ENCODE results near the gene RASA2.

RASA2 gene

GRCh38 chr3:141648055-141648910 lies 161.5 kb downstream of the RASA2 start:
- intact Hi-C loops (cut with micrococcal nuclease), result no loop called here
- H3K27ac Mint-ChIP-seq, result no peak overlapping the region
- no peak overlapping the region for H3K4me3 Mint-ChIP-seq
- peaks cover 19% of the 10 kb centered on the region for H3K4me1 Mint-ChIP-seq (ENCODE audit: low read depth)
- no peaks in the 10 kb centered on the region for H3K27me3 Mint-ChIP-seq
- H3K36me3 Mint-ChIP-seq (ENCODE audit: low read depth), result no peaks in the 10 kb centered on the region
- no peaks in the 10 kb centered on the region for H3K9me3 Mint-ChIP-seq

GRCh38 chr3:141649871-141650270 lies 163.0 kb downstream of the RASA2 start:
- no peaks in the 10 kb centered on the region for H3K36me3 Mint-ChIP-seq (ENCODE audit: low read depth)
- no peaks in the 10 kb centered on the region for H3K27me3 Mint-ChIP-seq
- H3K4me3 Mint-ChIP-seq, result no peak overlapping the region
- intact Hi-C loops (cut with micrococcal nuclease), result no loop called here
- H3K9me3 Mint-ChIP-seq, result no peaks in the 10 kb centered on the region
- H3K27ac Mint-ChIP-seq, result no peak overlapping the region
- H3K4me1 Mint-ChIP-seq (ENCODE audit: low read depth), result peaks cover 16% of the 10 kb centered on the region

GRCh38 chr3:141650783-141651182 lies 164.0 kb downstream of the RASA2 start:
- intact Hi-C loops (cut with micrococcal nuclease), result no loop called here
- no peaks in the 10 kb centered on the region for H3K27me3 Mint-ChIP-seq
- H3K9me3 Mint-ChIP-seq, result no peaks in the 10 kb centered on the region
- H3K27ac Mint-ChIP-seq, result no peak overlapping the region
- no peak overlapping the region for H3K4me3 Mint-ChIP-seq
- H3K36me3 Mint-ChIP-seq (ENCODE audit: low read depth), result no peaks in the 10 kb centered on the region
- peaks cover 14% of the 10 kb centered on the region for H3K4me1 Mint-ChIP-seq (ENCODE audit: low read depth)

- no peaks in the 10 kb centered on the region for H3K9me3 Mint-ChIP-seq
- no peak overlapping the region for H3K4me3 Mint-ChIP-seq
- no peaks in the 10 kb centered on the region for H3K27me3 Mint-ChIP-seq
- intact Hi-C loops (cut with micrococcal nuclease), result no loop called here
- H3K27ac Mint-ChIP-seq, result no peak overlapping the region
- H3K36me3 Mint-ChIP-seq (ENCODE audit: low read depth), result no peaks in the 10 kb centered on the region
- peaks cover 18% of the 10 kb centered on the region for H3K4me1 Mint-ChIP-seq (ENCODE audit: low read depth)
Observed at GRCh38 chr3:141651409-141651808, 164.6 kb downstream of the RASA2 start.

GRCh38 chr3:141652349-141652748 lies 165.5 kb downstream of the RASA2 start:
- no peaks in the 10 kb centered on the region for H3K36me3 Mint-ChIP-seq (ENCODE audit: low read depth)
- no peaks in the 10 kb centered on the region for H3K27me3 Mint-ChIP-seq
- H3K9me3 Mint-ChIP-seq, result no peaks in the 10 kb centered on the region
- peaks cover 16% of the 10 kb centered on the region for H3K4me1 Mint-ChIP-seq (ENCODE audit: low read depth)
- H3K27ac Mint-ChIP-seq, result no peak overlapping the region
- H3K4me3 Mint-ChIP-seq, result no peak overlapping the region
- intact Hi-C loops (cut with micrococcal nuclease), result no loop called here

GRCh38 chr3:141653847-141654246 lies 167.0 kb downstream of the RASA2 start:
- peaks cover 22% of the 10 kb centered on the region for H3K4me1 Mint-ChIP-seq (ENCODE audit: low read depth)
- no peaks in the 10 kb centered on the region for H3K9me3 Mint-ChIP-seq
- H3K4me3 Mint-ChIP-seq, result no peak overlapping the region
- no peak overlapping the region for H3K27ac Mint-ChIP-seq
- no peaks in the 10 kb centered on the region for H3K36me3 Mint-ChIP-seq (ENCODE audit: low read depth)
- intact Hi-C loops (cut with micrococcal nuclease), result no loop called here
- peaks cover 3% of the 10 kb centered on the region for H3K27me3 Mint-ChIP-seq

- Mint-ChIP-seq H3K4me3 (no peak overlapping the region), H3K27ac (no peak overlapping the region), H3K4me1 (ENCODE audit: low read depth) (peaks cover 41% of the 10 kb centered on the region), H3K27me3 (peaks cover 17% of the 10 kb centered on the region), H3K9me3 (no peaks in the 10 kb centered on the region), H3K36me3 (ENCODE audit: low read depth) (no peaks in the 10 kb centered on the region)
- intact Hi-C loops (cut with micrococcal nuclease), result loop anchor here (5.0 kb wide), 1 partner anchor 36 kb away; no protein-coding TSS in a partner anchor
Observed at GRCh38 chr3:141655801-141656200, 169.0 kb downstream of the RASA2 start.

GRCh38 chr3:141656771-141657170 lies 169.9 kb downstream of the RASA2 start:
- H3K4me3 Mint-ChIP-seq, result no peak overlapping the region
- H3K9me3 Mint-ChIP-seq, result no peaks in the 10 kb centered on the region
- no peaks in the 10 kb centered on the region for H3K36me3 Mint-ChIP-seq (ENCODE audit: low read depth)
- no peak overlapping the region for H3K27ac Mint-ChIP-seq
- intact Hi-C loops (cut with micrococcal nuclease), result loop anchor here (5.0 kb wide), 1 partner anchor 36 kb away; no protein-coding TSS in a partner anchor
- peaks cover 37% of the 10 kb centered on the region for H3K4me1 Mint-ChIP-seq (ENCODE audit: low read depth)
- H3K27me3 Mint-ChIP-seq, result peaks cover 20% of the 10 kb centered on the region

- no peak overlapping the region for H3K4me3 Mint-ChIP-seq
- intact Hi-C loops (cut with micrococcal nuclease), result loop anchor here (5.0 kb wide), 1 partner anchor 35 kb away; no protein-coding TSS in a partner anchor
- H3K27ac Mint-ChIP-seq, result no peak overlapping the region
- H3K36me3 Mint-ChIP-seq (ENCODE audit: low read depth), result no peaks in the 10 kb centered on the region
- peaks cover 20% of the 10 kb centered on the region for H3K27me3 Mint-ChIP-seq
- H3K4me1 Mint-ChIP-seq (ENCODE audit: low read depth), result peaks cover 34% of the 10 kb centered on the region
- H3K9me3 Mint-ChIP-seq, result no peaks in the 10 kb centered on the region
Observed at GRCh38 chr3:141657516-141657915, 170.7 kb downstream of the RASA2 start.

- no peaks in the 10 kb centered on the region for H3K36me3 Mint-ChIP-seq (ENCODE audit: low read depth)
- H3K27ac Mint-ChIP-seq, result peak overlapping the region; percentile 52
- peaks cover 20% of the 10 kb centered on the region for H3K27me3 Mint-ChIP-seq
- H3K9me3 Mint-ChIP-seq, result peaks cover 2% of the 10 kb centered on the region
- peak overlapping the region; percentile 82 for H3K4me3 Mint-ChIP-seq
- H3K4me1 Mint-ChIP-seq (ENCODE audit: low read depth), result peaks cover 34% of the 10 kb centered on the region
- intact Hi-C loops (cut with micrococcal nuclease), result loop anchor here (5.0 kb wide), 1 partner anchor 32 kb away; no protein-coding TSS in a partner anchor
Observed at GRCh38 chr3:141659821-141660613, 173.2 kb downstream of the RASA2 start.

- peaks cover 34% of the 10 kb centered on the region for H3K4me1 Mint-ChIP-seq (ENCODE audit: low read depth)
- peak overlapping the region; percentile 82 for H3K4me3 Mint-ChIP-seq
- peaks cover 20% of the 10 kb centered on the region for H3K27me3 Mint-ChIP-seq
- H3K9me3 Mint-ChIP-seq, result peaks cover 8% of the 10 kb centered on the region
- no peaks in the 10 kb centered on the region for H3K36me3 Mint-ChIP-seq (ENCODE audit: low read depth)
- no peak overlapping the region for H3K27ac Mint-ChIP-seq
- intact Hi-C loops (cut with micrococcal nuclease), result no loop called here
Observed at GRCh38 chr3:141660614-141660947, 173.8 kb downstream of the RASA2 start.

- Mint-ChIP-seq H3K36me3 (ENCODE audit: low read depth) (no peaks in the 10 kb centered on the region), H3K4me3 (no peak overlapping the region), H3K27ac (no peak overlapping the region), H3K27me3 (peaks cover 20% of the 10 kb centered on the region), H3K9me3 (peaks cover 9% of the 10 kb centered on the region), H3K4me1 (ENCODE audit: low read depth) (peaks cover 26% of the 10 kb centered on the region)
- intact Hi-C loops (cut with micrococcal nuclease), result no loop called here
Observed at GRCh38 chr3:141661229-141662196, 174.7 kb downstream of the RASA2 start.

- peaks cover 15% of the 10 kb centered on the region for H3K27me3 Mint-ChIP-seq
- no peak overlapping the region for H3K4me3 Mint-ChIP-seq
- peaks cover 6% of the 10 kb centered on the region for H3K36me3 Mint-ChIP-seq (ENCODE audit: low read depth)
- H3K9me3 Mint-ChIP-seq, result peaks cover 17% of the 10 kb centered on the region
- intact Hi-C loops (cut with micrococcal nuclease), result no loop called here
- peaks cover 17% of the 10 kb centered on the region for H3K4me1 Mint-ChIP-seq (ENCODE audit: low read depth)
- no peak overlapping the region for H3K27ac Mint-ChIP-seq
Observed at GRCh38 chr3:141663993-141664392, 177.2 kb downstream of the RASA2 start.

Data from dendritic cell treated with granulocyte-macrophage colony-stimulating factor and Interleukin-4, amounts not matched to agents 40 ng/mL and 50 ng/mL, for 4 days (primary cell).